Measurements from ENCODE around the gene DHRS3.

Gene DHRS3

GRCh38 chr1:12519693-12520364 lies 98.2 kb downstream of the DHRS3 start:
- Histone ChIP-seq H3K9ac (ENCODE audit: low read depth, low read length) (no peak overlapping the region), H3K36me3 (ENCODE audit: insufficient read depth, low read length) (no peaks in the 10 kb centered on the region), H3K4me1 (ENCODE audit: insufficient read depth, low read length) (no peaks in the 10 kb centered on the region), H3K9me3 (ENCODE audit: control insufficient read depth, insufficient read depth, low read length) (no peaks in the 10 kb centered on the region)

- Histone ChIP-seq H3K36me3 (ENCODE audit: insufficient read depth, low read length) (no peaks in the 10 kb centered on the region), H3K9me3 (ENCODE audit: control insufficient read depth, insufficient read depth, low read length) (no peaks in the 10 kb centered on the region), H3K4me1 (ENCODE audit: insufficient read depth, low read length) (no peaks in the 10 kb centered on the region), H3K9ac (ENCODE audit: low read depth, low read length) (no peak overlapping the region)
Measured at GRCh38 chr1:12518931-12519692, 98.9 kb downstream of the DHRS3 start.

Measured in ES-I3 (cell line).